HG03575 (cell line): ENCODE results near the gene GMPPA.

Experiments
- ATAC-seq: cut with Tn5 transposase; IDR thresholded peaks from one replicate; pipeline ENCODE4 v1.9.1; 2021; ENCODE audit not compliant: unreplicated experiment, insufficient number of reproducible peaks, low FRiP score; ENCODE audit errors: extremely low read depth

GMPPA gene

DNA sequence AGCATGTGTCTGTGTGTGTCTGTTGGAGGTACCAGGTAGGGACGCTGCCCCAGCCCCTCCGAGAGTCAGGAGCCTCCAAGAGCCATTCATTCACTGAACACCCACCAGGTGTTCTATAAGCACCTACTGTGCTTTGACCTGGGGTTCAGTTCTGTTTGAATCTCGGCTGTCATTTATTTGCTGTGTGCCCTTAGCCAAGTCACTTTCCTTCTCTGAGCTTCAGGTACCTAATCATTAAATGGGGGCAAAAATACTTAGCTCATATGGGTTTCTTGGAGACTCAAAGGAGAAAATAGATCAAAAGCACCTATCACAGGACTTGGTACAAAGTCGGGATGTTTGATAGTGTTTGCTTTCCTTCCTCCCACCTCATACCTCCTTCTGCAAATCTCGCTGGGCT lies 28.8 kb downstream of the GMPPA start:
- no peak for ATAC-seq

DNA sequence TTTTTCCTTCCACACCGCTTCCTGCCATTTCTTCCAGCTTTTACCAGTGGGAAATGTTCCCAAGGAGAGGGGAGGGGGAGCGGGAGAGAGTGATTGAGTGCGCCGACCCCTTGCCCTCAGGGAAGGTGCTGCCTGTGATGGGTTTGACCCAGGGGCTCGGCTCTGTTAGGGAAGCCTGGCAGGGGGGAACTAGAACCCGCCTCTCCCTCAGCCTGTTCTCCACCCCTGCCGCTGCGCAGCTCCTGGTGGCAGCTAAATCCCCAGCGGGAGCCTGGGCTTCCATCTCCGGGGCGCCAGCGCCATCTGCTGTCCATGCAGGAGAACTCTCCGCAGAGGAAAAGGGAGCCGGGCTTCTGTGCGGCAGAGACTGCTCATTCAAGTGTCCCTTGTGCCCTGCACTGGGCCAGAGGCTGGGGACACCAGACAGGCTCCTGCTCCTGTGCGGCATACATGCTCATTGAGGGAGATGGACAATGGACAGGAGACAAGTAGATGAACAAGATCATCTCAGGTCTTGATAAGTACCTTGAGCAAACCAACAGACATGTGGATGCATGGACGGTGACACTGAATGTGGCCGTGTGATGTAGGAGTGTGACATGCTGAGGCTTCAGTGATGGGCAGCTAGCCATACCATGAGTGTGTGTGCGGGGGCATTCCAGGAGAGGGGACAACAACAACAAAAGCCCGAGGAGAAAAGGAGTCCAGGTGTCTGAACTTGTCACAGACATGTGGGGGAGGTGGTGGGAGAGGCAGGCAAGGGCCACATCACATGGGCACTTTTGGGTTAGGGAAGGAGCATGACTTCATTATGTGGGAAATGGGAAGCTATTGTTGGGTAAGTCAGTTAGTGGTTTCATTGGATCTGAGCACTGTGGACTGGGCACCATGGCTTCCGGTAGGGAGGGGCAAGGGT lies 31.6 kb downstream of the GMPPA start:
- ATAC-seq: peak; percentile 84

DNA sequence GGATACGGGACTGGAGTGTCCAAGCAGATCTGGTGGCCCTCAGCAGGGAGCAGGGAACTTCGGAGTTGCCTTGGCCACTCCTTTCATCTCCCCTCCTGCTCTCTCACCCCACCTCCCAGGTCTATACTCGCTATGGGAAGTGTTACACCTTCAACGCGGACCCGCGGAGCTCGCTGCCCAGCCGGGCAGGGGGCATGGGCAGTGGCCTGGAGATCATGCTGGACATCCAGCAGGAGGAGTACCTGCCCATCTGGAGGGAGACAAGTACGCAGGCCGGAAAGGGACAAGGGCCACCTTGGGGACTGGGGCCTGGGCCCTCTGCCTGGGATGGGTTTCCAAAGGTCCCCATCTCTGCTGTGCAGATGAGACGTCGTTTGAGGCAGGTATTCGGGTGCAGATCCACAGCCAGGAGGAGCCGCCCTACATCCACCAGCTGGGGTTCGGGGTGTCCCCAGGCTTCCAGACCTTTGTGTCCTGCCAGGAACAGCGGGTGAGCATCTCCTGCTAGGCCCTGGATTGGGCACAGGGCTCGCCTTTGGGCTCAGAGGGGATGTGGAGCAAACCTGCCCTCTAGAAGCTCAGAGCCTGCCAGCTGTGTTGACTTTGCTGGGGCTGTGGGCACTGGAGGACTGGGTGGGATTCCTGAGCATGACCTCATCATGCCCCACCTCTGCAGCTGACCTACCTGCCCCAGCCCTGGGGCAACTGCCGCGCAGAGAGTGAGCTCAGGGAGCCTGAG lies 33.1 kb downstream of the GMPPA start:
- ATAC-seq: no peak

- ATAC-seq: no peak
Observed at GRCh38 chr2:219532378-219532649, 33.6 kb downstream of the GMPPA start.

DNA sequence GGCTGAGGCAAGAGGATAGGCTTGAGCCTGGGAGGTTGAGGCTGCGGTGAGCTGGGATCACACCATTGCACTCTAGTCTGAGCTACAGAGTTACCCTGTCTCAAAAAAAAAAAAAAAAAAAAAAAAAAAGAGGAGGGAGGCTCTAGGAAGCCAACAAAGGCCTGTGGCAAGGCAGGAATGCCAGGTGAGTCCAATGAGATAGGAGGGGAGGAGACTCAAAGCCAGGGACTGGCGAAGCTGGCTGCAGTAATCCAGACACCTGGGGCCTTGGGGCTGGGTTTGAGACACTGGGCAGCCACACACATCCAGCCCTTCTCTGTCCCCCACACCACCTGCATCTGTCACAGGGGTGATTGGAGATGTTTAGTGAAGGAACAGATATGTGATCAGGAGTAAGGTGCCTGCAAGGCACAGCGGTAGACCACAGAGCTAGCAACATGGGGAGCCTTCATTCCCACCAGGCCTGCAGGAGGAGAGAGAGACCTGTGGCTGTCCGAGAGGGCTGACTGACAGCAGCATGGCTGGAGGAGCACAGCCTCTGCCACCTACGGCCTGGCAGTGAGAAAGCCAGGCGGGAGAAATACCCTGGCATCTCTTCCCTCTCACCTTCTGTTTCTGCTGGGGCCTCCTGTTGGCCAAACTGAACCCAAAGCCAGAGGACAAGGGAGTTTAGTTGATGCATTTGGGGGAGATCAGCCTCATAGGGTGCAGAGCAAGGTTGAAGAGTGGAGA lies 35.4 kb downstream of the GMPPA start:
- no peak for ATAC-seq

DNA sequence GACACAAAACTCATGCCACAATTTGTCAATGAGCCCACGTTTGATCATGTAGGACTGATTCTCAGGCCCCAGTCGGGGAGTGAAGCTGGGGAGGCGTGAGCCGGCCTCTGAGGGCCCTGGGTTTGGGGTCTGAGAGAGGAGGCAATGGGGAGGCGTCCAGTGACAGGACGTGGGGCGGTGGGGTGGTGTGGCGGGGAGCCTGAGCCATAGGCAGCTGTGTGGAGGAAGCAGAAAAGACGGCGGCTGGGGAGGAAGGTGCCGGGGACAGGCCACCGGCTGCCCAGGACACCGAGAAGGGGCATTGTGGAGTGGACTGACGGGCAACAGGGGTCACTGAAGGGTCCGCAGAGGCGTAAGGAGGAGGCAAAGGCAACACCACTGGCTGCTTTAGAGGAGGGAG lies 37.7 kb downstream of the GMPPA start:
- ATAC-seq: no peak

DNA sequence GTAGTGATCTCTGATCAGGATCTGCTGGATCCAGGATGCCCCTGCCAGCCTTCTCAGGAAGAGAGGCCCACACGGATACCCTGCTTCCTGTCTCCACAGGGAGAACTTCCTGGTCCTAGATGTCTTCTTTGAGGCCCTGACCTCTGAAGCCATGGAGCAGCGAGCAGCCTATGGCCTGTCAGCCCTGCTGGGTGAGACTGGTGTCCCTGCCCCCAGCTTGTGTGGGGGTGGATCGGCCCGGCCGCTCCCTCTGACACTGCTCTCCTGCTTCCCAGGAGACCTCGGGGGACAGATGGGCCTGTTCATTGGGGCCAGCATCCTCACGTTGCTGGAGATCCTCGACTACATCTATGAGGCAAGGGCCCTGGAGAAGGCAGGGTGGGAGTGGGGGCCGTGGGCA lies 38.3 kb downstream of the GMPPA start:
- no peak for ATAC-seq

DNA sequence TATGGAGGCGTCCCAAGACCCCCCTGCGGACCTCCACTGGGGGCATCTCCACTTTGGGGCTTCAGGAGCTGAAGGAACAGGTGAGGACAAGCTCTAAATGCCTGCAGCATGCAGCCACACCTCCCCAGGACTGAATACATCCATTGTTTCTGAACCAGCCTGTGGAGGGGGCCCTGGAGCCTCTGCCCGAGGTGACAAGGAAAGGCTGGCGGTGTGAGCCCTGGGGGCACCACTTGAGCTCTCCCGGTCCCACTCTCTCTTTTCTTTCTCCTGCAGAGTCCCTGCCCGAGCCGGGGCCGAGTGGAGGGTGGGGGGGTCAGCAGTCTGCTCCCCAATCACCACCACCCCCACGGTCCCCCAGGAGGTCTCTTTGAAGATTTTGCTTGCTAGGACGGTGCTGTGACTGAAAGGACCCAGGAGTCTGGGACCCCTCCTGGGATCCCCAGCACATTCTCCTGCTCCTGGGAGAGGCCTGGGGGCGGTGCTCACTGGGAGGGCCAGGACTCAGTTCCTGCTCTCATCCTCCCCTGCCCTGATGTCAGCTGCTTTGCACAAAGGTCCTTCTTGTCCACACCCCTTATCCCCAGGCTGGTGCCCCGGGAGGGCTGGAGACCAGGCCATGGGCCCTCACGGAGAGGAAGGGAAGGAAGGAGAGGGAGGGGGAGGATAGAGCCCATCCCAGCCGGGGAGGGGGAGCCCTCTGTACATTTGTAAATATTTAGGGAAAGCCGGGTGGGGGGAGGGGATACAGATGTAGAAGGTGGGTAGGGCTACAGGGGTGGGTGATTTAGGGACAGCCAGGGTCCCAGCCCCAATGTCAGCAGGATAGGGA lies 39.2 kb downstream of the GMPPA start:
- ATAC-seq: no peak

- no peak for ATAC-seq
Observed at GRCh38 chr2:219538504-219538951, 39.8 kb downstream of the GMPPA start.

DNA sequence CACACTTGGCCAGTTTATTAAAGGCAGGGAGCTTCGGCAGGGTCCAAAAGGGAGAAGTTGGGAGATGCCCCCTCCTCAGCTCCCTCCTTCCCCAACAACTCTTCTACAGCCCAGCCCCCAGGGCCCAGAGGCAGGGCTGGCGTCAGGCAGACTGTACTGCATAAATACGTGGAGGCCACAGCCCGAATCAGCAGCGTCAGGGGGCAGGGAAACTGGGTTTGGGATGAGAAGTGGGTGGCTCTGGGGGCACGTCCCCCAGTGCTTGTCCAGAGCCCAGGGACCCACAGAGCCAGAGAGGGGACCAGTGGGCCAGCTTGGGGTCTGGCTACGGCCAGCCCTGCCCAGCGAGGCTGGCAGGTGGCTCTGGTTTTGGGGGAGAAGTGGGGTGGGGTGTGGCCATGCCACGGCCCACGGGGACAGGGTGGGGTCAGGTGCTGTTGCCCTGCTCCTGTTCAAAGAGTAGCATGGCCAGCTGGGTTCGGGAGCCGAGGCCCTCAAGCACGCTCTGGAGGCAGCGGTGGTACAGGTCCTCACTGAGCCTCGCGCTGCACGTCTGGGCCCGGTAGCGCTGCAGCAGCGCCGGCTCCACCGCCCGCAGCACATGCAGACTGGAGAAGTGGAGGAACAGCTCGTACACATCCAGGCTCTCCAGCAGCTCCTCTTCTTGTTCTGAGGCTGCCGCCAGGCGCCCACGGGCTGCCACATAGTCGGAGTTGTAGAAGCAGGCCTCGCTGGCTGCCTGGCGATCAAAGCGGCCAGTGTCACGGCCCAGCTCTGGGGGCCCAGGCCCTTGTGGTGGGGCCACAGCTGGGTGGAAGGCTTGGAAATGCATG lies 40.5 kb downstream of the GMPPA start:
- ATAC-seq: no peak

DNA sequence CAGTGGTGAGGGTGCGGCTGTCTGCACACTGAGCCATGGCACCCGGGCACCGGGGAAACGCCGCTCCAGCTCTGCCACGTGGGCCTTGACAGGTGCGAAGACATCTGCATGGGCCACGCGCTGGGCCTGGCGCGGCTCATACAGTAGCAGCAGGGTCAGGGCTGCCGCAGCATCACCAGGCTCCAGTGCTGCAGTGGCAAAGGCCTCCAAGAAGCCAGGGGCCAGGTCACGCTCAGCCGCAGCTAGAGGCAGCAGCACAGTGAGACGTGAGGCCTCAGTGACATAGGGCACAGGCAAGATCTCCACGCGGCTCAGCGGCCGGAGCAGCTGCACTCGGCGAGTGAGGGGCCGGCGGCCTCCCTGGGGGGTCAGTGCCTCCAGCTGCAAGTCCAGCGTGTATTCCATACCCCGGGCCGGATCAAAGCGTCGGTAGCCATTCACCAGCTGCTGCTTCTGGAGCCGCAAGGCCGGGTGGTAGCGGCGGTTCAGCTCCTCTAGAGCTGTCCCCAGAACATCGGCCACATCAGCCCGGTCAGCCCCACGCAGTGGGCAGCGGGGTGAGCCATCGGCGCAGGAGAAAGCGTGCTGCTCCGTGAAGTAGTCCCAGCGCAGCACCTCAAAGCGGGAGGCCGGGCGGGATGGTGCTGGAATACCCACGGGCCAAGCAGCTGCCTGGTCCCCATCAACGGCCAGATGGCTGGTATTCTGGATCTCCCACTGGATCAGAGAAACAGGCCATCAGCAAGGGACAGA lies 41.4 kb downstream of the GMPPA start:
- ATAC-seq: no peak

GRCh38 chr2:219540784-219541504 lies 42.3 kb downstream of the GMPPA start:
- ATAC-seq: no peak

DNA sequence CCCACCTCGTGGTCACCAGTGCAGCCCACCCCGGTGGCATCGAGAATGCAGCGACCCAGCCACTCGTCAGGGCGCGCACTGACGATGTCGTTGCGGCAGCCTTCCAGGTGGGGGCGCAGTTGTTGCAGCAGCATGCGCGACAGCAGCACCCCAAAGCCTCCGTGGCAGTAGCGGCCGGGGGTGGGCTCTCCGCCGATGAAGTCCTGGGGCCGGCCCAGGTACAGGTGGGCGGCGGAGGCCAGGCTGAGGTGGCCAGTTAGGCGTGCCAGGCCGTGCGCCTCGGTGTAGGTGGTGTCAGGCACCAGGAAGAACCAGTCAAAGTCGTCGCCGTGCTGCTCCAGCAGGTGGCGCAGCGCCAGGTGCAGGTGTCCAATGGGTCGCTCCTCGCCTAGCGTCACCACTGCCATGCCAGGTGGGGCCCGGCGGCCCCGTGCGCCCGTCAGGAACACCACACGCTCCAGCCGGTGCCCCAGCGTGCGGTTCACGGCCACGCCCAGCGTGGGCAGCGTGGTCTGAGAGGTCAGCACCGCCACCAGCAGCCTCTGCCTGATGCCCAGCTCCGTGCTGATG lies 43.0 kb downstream of the GMPPA start:
- peak; percentile 42 for ATAC-seq

GRCh38 chr2:219542931-219543595 lies 44.4 kb downstream of the GMPPA start:
- no peak for ATAC-seq

DNA sequence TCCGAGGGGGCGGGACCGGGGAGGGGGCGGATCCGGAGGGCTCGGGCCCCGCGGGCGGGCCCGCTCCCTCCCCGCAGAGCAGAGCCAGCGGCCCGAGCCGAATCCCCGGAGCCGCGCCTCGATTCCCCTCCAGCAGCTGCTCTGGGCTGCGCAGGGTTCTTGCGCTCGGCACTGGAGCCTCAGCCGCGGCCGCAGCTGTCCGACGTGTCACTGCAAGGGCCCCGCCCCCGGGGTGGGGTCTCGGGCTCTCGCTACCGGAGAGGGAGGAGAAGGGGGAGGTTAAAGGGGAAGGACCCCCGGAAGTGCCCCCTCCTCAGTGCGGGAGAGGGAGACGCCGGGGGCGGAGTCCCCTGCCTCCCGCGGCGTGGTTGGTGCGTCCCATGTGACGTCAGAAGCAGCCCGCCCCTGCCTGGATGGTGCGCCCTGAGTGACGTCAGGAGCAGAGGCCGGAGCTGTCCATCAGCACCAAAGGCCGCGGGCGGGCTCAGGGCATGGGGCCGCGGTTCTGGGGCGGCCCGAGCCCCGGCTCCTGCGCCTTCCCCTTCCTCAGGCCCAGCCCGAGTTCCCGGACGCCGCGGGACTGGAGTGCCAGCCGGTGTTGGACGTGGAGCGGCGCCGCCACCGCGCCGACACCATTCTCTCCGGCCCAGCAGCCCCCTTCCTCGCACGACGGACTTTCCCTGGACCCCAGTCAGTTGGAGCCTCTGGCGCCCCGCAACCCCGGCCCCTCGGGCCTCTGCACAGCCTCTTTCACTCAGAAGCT lies 45.1 kb downstream of the GMPPA start, which contains the start of the genes CHPF and TMEM198:
Gene CHPF, minus strand, starts transcription at position 214 of the 763 bp plus-strand sequence. CDS start 271 bp downstream, outside the sequence.
Gene TMEM198, plus strand, starts transcription at position 433 of the 763 bp plus-strand sequence. CDS start 700 bp downstream, outside the sequence.
- ATAC-seq: peak; percentile 53
